ENCODE measurements around the gene RRP12.

The RRP12 gene

GRCh38 chr10:97393034-97393573 is 8.0 kb downstream of the RRP12 start:
- in situ Hi-C loops (cut with MboI; ENCODE audit: low pct_unique_long_range_greater_than_20kb, low sequenced_read_pairs, unreplicated experiment): no loop called here
- peak; percentile 9 for DNase-seq (ENCODE audit: low spot score)

GRCh38 chr10:97390091-97390490 is 11.0 kb downstream of the RRP12 start:
- DNase-seq (ENCODE audit: low spot score): no peak
- in situ Hi-C loops (cut with MboI; ENCODE audit: low pct_unique_long_range_greater_than_20kb, low sequenced_read_pairs, unreplicated experiment): no loop called here
- TF ChIP-seq CTCF (IDR thresholded peaks at IDR 0.05; ENCODE audit: extremely low read depth, insufficient read depth, missing control alignments): no peak

More at GRCh38 chr10:97393034-97393573, 8.0 kb downstream of the RRP12 start:
- no peak for TF ChIP-seq CTCF (IDR thresholded peaks at IDR 0.05; ENCODE audit: extremely low read depth, insufficient read depth, missing control alignments)

- DNase-seq (ENCODE audit: low spot score): no peak
- in situ Hi-C loops (cut with MboI; ENCODE audit: low pct_unique_long_range_greater_than_20kb, low sequenced_read_pairs, unreplicated experiment): no loop called here
- no peak for TF ChIP-seq CTCF (IDR thresholded peaks at IDR 0.05; ENCODE audit: extremely low read depth, insufficient read depth, missing control alignments)
Observed at GRCh38 chr10:97388152-97388551, 13.0 kb downstream of the RRP12 start.

- in situ Hi-C loops (cut with MboI; ENCODE audit: low pct_unique_long_range_greater_than_20kb, low sequenced_read_pairs, unreplicated experiment): no loop called here
- no peak for TF ChIP-seq CTCF (IDR thresholded peaks at IDR 0.05; ENCODE audit: extremely low read depth, insufficient read depth, missing control alignments)
- DNase-seq (ENCODE audit: low spot score): no peak
Observed at GRCh38 chr10:97385565-97385964, 15.6 kb downstream of the RRP12 start.

- TF ChIP-seq CTCF (IDR thresholded peaks at IDR 0.05; ENCODE audit: extremely low read depth, insufficient read depth, missing control alignments): no peak
- in situ Hi-C loops (cut with MboI; ENCODE audit: low pct_unique_long_range_greater_than_20kb, low sequenced_read_pairs, unreplicated experiment): no loop called here
- no peak for DNase-seq (ENCODE audit: low spot score)
Observed at GRCh38 chr10:97384641-97385040, 16.5 kb downstream of the RRP12 start.

GRCh38 chr10:97384156-97384555 is 17.0 kb downstream of the RRP12 start:
- in situ Hi-C loops (cut with MboI; ENCODE audit: low pct_unique_long_range_greater_than_20kb, low sequenced_read_pairs, unreplicated experiment): no loop called here
- no peak for TF ChIP-seq CTCF (IDR thresholded peaks at IDR 0.05; ENCODE audit: extremely low read depth, insufficient read depth, missing control alignments)
- no peak for DNase-seq (ENCODE audit: low spot score)

GRCh38 chr10:97383159-97383558 is 18.0 kb downstream of the RRP12 start:
- TF ChIP-seq CTCF (IDR thresholded peaks at IDR 0.05; ENCODE audit: extremely low read depth, insufficient read depth, missing control alignments): no peak
- no peak for DNase-seq (ENCODE audit: low spot score)
- in situ Hi-C loops (cut with MboI; ENCODE audit: low pct_unique_long_range_greater_than_20kb, low sequenced_read_pairs, unreplicated experiment): no loop called here
